Neural cell (in vitro differentiated cells): ENCODE data around the gene FASTKD2. TPM values are rescaled to one million over a fixed set of nuclear protein-coding genes. Genes with fewer than 3 reads are reported as not detected.

Source experiments
- H2AFZ ChIP-seq: fragments of 200-600, 300-800 bp; sonication (generic), shearing (Covaris generic); 2 replicates; pipeline ENCODE4 v1.6.0; 2014; ENCODE audit warnings: low read depth, mild to moderate bottlenecking, antibody characterized with exemption, low read length, moderate library complexity
- H3F3A ChIP-seq: fragments of 200-600 bp; shearing (Covaris generic); 2 replicates; pipeline ENCODE4 v1.6.1; 2016; ENCODE audit warnings: mild to moderate bottlenecking, moderate library complexity, mixed read lengths, antibody characterized with exemption, low read length; ENCODE audit not compliant: insufficient read depth, poor library complexity, severe bottlenecking
- H3K27ac ChIP-seq: fragments of 200-600, 300-800 bp; sonication (generic), shearing (Covaris generic); 2 replicates; pipeline ENCODE4 v1.5.1; 2014; ENCODE audit warnings: mild to moderate bottlenecking, low read length, moderate library complexity
- H3K27me3 ChIP-seq: fragments of 300-800, 200-600 bp; sonication (generic), shearing (Covaris generic); 2 replicates; pipeline ENCODE4 v1.6.0; 2014; ENCODE audit warnings: mild to moderate bottlenecking, low read depth, low read length, moderate library complexity; ENCODE audit not compliant: insufficient read depth
- H3K36me3 ChIP-seq: fragments of 300-800, 200-600 bp; sonication (generic), shearing (Covaris generic); 2 replicates; pipeline ENCODE4 v1.5.1; 2014; ENCODE audit warnings: mild to moderate bottlenecking, antibody characterized with exemption, low read length, moderate library complexity; ENCODE audit not compliant: insufficient read depth
- H3K4me2 ChIP-seq: fragments of 300-800, 200-600 bp; sonication (generic), shearing (Covaris generic); 2 replicates; pipeline ENCODE4 v1.6.0; 2014; ENCODE audit warnings: mild to moderate bottlenecking, low read length
- H3K4me3 ChIP-seq: fragments of 300-800, 200-600 bp; sonication (generic), shearing (Covaris generic); 2 replicates; pipeline ENCODE4 v1.5.1; 2014; ENCODE audit warnings: mild to moderate bottlenecking, low read length, moderate library complexity
- H3K79me2 ChIP-seq: fragments of 200-600 bp; shearing (Covaris generic); replicated peaks from 2 replicates; pipeline ENCODE4 v1.6.0; 2014; ENCODE audit warnings: mild to moderate bottlenecking, low read length, moderate library complexity; ENCODE audit not compliant: insufficient read depth
- H3K9ac ChIP-seq: fragments of 300-800, 200-600 bp; sonication (generic), shearing (Covaris generic); 2 replicates; pipeline ENCODE4 v1.6.1; 2016; ENCODE audit warnings: mild to moderate bottlenecking, low read length, mixed read lengths
- H3K9me2 ChIP-seq: fragments of 200-600 bp; shearing (Covaris generic); 2 replicates; pipeline ENCODE4 v1.6.1; 2016; ENCODE audit warnings: mild to moderate bottlenecking, low read length, mixed read lengths; ENCODE audit not compliant: insufficient read depth
- H3K9me3 ChIP-seq: fragments of 200-600, 300-800 bp; sonication (generic), shearing (Covaris generic); 2 replicates; pipeline ENCODE4 v1.6.1; 2016; ENCODE audit warnings: mild to moderate bottlenecking, mixed run types, low read length, moderate library complexity, mixed read lengths
- H4K20me1 ChIP-seq: fragments of 200-600 bp; shearing (Covaris generic); 2 replicates; pipeline ENCODE4 v1.6.1; 2016; ENCODE audit warnings: mild to moderate bottlenecking, mixed run types; ENCODE audit not compliant: insufficient read depth
- CTCF ChIP-seq: fragments of 450-650 bp; IDR thresholded peaks from 2 replicates; pipeline ENCODE4 v1.5.1; 2014; ENCODE audit warnings: antibody characterized with exemption, mild to moderate bottlenecking, moderate library complexity; ENCODE audit not compliant: poor library complexity, severe bottlenecking
- EP300 ChIP-seq: fragments of 450-650 bp; conservative IDR thresholded peaks from 2 replicates; pipeline ENCODE4 v1.6.1; 2014; ENCODE audit warnings: antibody characterized with exemption, mild to moderate bottlenecking, moderate library complexity; ENCODE audit not compliant: poor library complexity, severe bottlenecking
- EZH2 ChIP-seq: fragments of 200-600, 300-800 bp; shearing (Covaris generic), sonication (generic); IDR thresholded peaks from 2 replicates; pipeline ENCODE4 v1.6.1; 2014; ENCODE audit warnings: antibody characterized with exemption, low read length, borderline replicate concordance, mild to moderate bottlenecking; ENCODE audit not compliant: insufficient read depth, poor library complexity, severe bottlenecking
- MXI1 ChIP-seq: fragments of 450-650 bp; conservative IDR thresholded peaks from 2 replicates; pipeline ENCODE4 v1.6.1; 2014; ENCODE audit warnings: antibody characterized with exemption, mild to moderate bottlenecking; ENCODE audit not compliant: poor library complexity, severe bottlenecking
- POLR2AphosphoS5 ChIP-seq: IDR thresholded peaks from 2 replicates; pipeline ENCODE4 v1.6.1; 2012
- RAD21 ChIP-seq: fragments of 450-650 bp; conservative IDR thresholded peaks from 2 replicates; pipeline ENCODE4 v1.6.1; 2014; ENCODE audit warnings: antibody characterized with exemption, mild to moderate bottlenecking, moderate library complexity
- SMC3 ChIP-seq: fragments of 450-650 bp; conservative IDR thresholded peaks from 2 replicates; pipeline ENCODE4 v1.6.1; 2014; ENCODE audit warnings: antibody characterized with exemption, mild to moderate bottlenecking, moderate library complexity; ENCODE audit not compliant: poor library complexity
- TAF1 ChIP-seq: IDR thresholded peaks from 2 replicates; pipeline ENCODE4 v1.6.1; 2012; ENCODE audit warnings: low read depth
- polyA plus RNA-seq: library from polyadenylated mRNA; depleted of rRNA; stranded (reverse); fragments of >200 nt; gene quantifications from 2 replicates; pipeline ENCODE4 v1.2.3, GENCODE V29; 2014
- TF ChIP-seq, protein P1 (sequence below): IDR thresholded peaks from 2 replicates; pipeline ENCODE4 v1.6.1; 2012; ENCODE audit warnings: borderline replicate concordance

FASTKD2 gene
- polyA plus RNA-seq, 1 donor from 2014 or later: 56.1 TPM

DNA sequence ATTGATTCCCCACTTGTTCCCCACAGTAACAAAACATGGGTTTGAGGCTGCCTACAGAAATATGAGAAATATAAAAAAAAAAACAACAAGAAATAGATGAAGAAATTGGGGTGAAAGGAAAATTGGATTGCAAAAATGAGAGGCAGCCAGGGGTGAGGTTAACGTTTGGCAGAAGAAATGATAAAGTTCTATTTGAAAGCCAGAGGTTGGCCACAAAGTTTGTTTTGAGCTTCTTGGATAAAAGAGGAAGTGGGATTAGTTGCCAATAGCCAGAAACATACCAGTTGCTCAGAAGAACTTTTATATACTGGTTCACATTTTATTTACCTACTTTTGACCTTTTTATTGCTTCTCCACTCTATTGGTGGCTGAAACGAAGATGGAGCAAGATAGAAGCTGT, 67.5 kb downstream of the FASTKD2 start:
- Histone ChIP-seq H3K9me3 (no peaks in the 10 kb centered on the region), H3K4me2 (no peak overlapping the region), H3K79me2 (no peaks in the 10 kb centered on the region), H3K9me2 (no peaks in the 10 kb centered on the region), H3K4me3 (no peak overlapping the region), H3K27ac (no peak overlapping the region), H3K27me3 (no peaks in the 10 kb centered on the region), H4K20me1 (no peaks in the 10 kb centered on the region), H3K36me3 (no peaks in the 10 kb centered on the region), H2AFZ (no peak overlapping the region), H3K9ac (no peak overlapping the region), H3F3A (no peaks in the 10 kb centered on the region)
- TF ChIP-seq TAF1 (no peak), EP300 (no peak), EZH2 (no peak), MXI1 (no peak), SMC3 (no peak), CTCF (no peak), RAD21 (no peak), POLR2AphosphoS5 (no peak)
- TF ChIP-seq, protein P1, sequence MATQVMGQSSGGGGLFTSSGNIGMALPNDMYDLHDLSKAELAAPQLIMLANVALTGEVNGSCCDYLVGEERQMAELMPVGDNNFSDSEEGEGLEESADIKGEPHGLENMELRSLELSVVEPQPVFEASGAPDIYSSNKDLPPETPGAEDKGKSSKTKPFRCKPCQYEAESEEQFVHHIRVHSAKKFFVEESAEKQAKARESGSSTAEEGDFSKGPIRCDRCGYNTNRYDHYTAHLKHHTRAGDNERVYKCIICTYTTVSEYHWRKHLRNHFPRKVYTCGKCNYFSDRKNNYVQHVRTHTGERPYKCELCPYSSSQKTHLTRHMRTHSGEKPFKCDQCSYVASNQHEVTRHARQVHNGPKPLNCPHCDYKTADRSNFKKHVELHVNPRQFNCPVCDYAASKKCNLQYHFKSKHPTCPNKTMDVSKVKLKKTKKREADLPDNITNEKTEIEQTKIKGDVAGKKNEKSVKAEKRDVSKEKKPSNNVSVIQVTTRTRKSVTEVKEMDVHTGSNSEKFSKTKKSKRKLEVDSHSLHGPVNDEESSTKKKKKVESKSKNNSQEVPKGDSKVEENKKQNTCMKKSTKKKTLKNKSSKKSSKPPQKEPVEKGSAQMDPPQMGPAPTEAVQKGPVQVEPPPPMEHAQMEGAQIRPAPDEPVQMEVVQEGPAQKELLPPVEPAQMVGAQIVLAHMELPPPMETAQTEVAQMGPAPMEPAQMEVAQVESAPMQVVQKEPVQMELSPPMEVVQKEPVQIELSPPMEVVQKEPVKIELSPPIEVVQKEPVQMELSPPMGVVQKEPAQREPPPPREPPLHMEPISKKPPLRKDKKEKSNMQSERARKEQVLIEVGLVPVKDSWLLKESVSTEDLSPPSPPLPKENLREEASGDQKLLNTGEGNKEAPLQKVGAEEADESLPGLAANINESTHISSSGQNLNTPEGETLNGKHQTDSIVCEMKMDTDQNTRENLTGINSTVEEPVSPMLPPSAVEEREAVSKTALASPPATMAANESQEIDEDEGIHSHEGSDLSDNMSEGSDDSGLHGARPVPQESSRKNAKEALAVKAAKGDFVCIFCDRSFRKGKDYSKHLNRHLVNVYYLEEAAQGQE: no peak

DNA sequence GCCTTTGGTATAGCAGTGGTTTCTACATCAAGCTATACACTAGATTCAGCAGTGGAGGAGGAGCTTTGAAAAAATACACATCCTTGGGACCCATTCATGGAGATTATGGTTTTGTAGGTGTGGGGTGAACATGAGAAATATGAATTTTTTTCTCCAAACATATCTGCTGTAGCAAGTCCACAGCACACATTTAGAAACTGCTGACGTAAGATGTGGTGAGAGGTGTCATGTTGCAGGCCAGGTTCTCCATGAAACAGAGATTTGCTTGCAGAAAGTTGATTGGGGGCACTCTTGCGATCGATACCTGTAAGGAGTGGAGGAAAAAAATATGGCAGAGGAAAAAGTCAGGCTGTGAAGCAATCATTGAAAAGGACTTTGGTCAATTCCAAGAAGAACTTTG, 67.9 kb downstream of the FASTKD2 start:
- Histone ChIP-seq H3K9me3 (no peaks in the 10 kb centered on the region), H2AFZ (no peak overlapping the region), H3K27me3 (no peaks in the 10 kb centered on the region), H3K9ac (no peak overlapping the region), H3K27ac (no peak overlapping the region), H4K20me1 (no peaks in the 10 kb centered on the region), H3K4me2 (no peak overlapping the region), H3K36me3 (no peaks in the 10 kb centered on the region), H3K79me2 (no peaks in the 10 kb centered on the region), H3K4me3 (no peak overlapping the region), H3F3A (no peaks in the 10 kb centered on the region), H3K9me2 (no peaks in the 10 kb centered on the region)
- TF ChIP-seq POLR2AphosphoS5: no peak
- TF ChIP-seq SMC3: no peak
- TF ChIP-seq, protein P1: no peak
- no peak for TF ChIP-seq EZH2
- no peak for TF ChIP-seq MXI1
- TF ChIP-seq EP300: no peak
- no peak for TF ChIP-seq RAD21
- no peak for TF ChIP-seq CTCF
- no peak for TF ChIP-seq TAF1
